H9 (cell line): Measurements from ENCODE around the gene FAS. TPM values are rescaled to one million over a fixed set of nuclear protein-coding genes. Genes with fewer than 3 reads are reported as not detected.

Source experiments
- DNase-seq: peaks from one replicate; pipeline ENCODE4 v3.0.0-alpha.2; 2017
- H2AFZ ChIP-seq: one replicate; pipeline ENCODE4 v1.6.1; 2013; ENCODE audit warnings: mild to moderate bottlenecking, low read length, control low read depth, moderate library complexity
- H2AK5ac ChIP-seq: 2 replicates; pipeline ENCODE4 v1.6.1; 2013; ENCODE audit warnings: low read length, control low read depth, mixed read lengths; ENCODE audit not compliant: insufficient read length
- H2BK120ac ChIP-seq: one replicate; pipeline ENCODE4 v1.6.1; 2013; ENCODE audit warnings: low read depth, mild to moderate bottlenecking, low read length, control low read depth, inconsistent platforms; ENCODE audit not compliant: poor library complexity, severe bottlenecking
- H2BK12ac ChIP-seq: 2 replicates; pipeline ENCODE4 v1.6.1; 2013; ENCODE audit warnings: low read length, control low read depth, mixed read lengths, low read depth; ENCODE audit not compliant: insufficient read length
- H2BK15ac ChIP-seq: 2 replicates; pipeline ENCODE4 v1.6.1; 2013; ENCODE audit warnings: low read depth, low read length, control low read depth
- H2BK20ac ChIP-seq: one replicate; pipeline ENCODE4 v1.6.1; 2013; ENCODE audit warnings: low read depth, mild to moderate bottlenecking, low read length, control low read depth, inconsistent platforms; ENCODE audit not compliant: poor library complexity, severe bottlenecking
- H2BK5ac ChIP-seq: 2 replicates; pipeline ENCODE4 v1.6.1; 2013; ENCODE audit warnings: low read length, control low read depth, mixed read lengths; ENCODE audit not compliant: insufficient read length
- H3K14ac ChIP-seq: 2 replicates; pipeline ENCODE4 v1.6.1; 2013; ENCODE audit warnings: low read length, control low read depth; ENCODE audit not compliant: insufficient read depth
- H3K18ac ChIP-seq: 2 replicates; pipeline ENCODE4 v1.6.1; 2013; ENCODE audit warnings: low read depth, mild to moderate bottlenecking, mixed read lengths, low read length, control low read depth; ENCODE audit not compliant: insufficient read length
- H3K23ac ChIP-seq: 2 replicates; pipeline ENCODE4 v1.6.1; 2013; ENCODE audit warnings: low read length, control low read depth, mixed read lengths, low read depth; ENCODE audit not compliant: insufficient read length
- H3K23me2 ChIP-seq: 2 replicates; pipeline ENCODE4 v1.6.1; 2013; ENCODE audit warnings: low read depth, mild to moderate bottlenecking, mixed read lengths, low read length, control low read depth; ENCODE audit not compliant: insufficient read length, poor library complexity, severe bottlenecking
- H3K27ac ChIP-seq: 2 replicates; pipeline ENCODE4 v1.5.1; 2013; ENCODE audit warnings: low read length, control low read depth, mixed read lengths, low read depth; ENCODE audit not compliant: insufficient read length
- H3K27me3 ChIP-seq: 2 replicates; pipeline ENCODE4 v1.6.1; 2013; ENCODE audit warnings: low read length, control low read depth, inconsistent platforms; ENCODE audit not compliant: insufficient read depth
- H3K4ac ChIP-seq: 2 replicates; pipeline ENCODE4 v1.6.1; 2013; ENCODE audit warnings: low read depth, mild to moderate bottlenecking, control low read depth, inconsistent platforms, low read length, moderate library complexity
- H3K4me1 ChIP-seq: 2 replicates; pipeline ENCODE4 v1.6.1; 2013; ENCODE audit warnings: low read length, control low read depth, inconsistent platforms; ENCODE audit not compliant: insufficient read depth
- H3K4me2 ChIP-seq: 2 replicates; pipeline ENCODE4 v1.6.1; 2013; ENCODE audit warnings: low read length, control low read depth, mixed read lengths; ENCODE audit not compliant: insufficient read length, insufficient read depth
- H3K56ac ChIP-seq: 2 replicates; pipeline ENCODE4 v1.6.1; 2013; ENCODE audit warnings: low read depth, mild to moderate bottlenecking, mixed read lengths, low read length, control low read depth; ENCODE audit not compliant: insufficient read length
- H3K79me1 ChIP-seq: 2 replicates; pipeline ENCODE4 v1.6.1; 2013; ENCODE audit warnings: low read depth, mild to moderate bottlenecking, moderate library complexity, low read length, control low read depth, inconsistent platforms; ENCODE audit not compliant: insufficient read depth, poor library complexity, severe bottlenecking
- H3K79me2 ChIP-seq: 2 replicates; pipeline ENCODE4 v1.6.1; 2013; ENCODE audit warnings: low read length, control low read depth, inconsistent platforms; ENCODE audit not compliant: insufficient read depth
- H3K9ac ChIP-seq: 2 replicates; pipeline ENCODE4 v1.6.1; 2013; ENCODE audit warnings: low read length, control low read depth, mixed read lengths; ENCODE audit not compliant: insufficient read length; ENCODE audit errors: extremely low read depth
- H3K9me3 ChIP-seq: one replicate; pipeline ENCODE4 v1.6.1; 2013; ENCODE audit warnings: low read depth, low read length, inconsistent platforms; ENCODE audit not compliant: control insufficient read depth
- H3T11ph ChIP-seq: one replicate; pipeline ENCODE4 v1.6.1; 2013; ENCODE audit warnings: mild to moderate bottlenecking, low read length, control low read depth, inconsistent platforms
- H4K20me1 ChIP-seq: one replicate; pipeline ENCODE4 v1.6.1; 2013; ENCODE audit not compliant: control insufficient read depth, insufficient read length, insufficient read depth
- H4K5ac ChIP-seq: 2 replicates; pipeline ENCODE4 v1.6.1; 2013; ENCODE audit warnings: low read depth, mild to moderate bottlenecking, mixed read lengths, low read length, control low read depth; ENCODE audit not compliant: insufficient read length
- H4K8ac ChIP-seq: replicated peaks from 2 replicates; pipeline ENCODE4 v1.6.1; 2013; ENCODE audit warnings: low read length, control low read depth, mixed read lengths, low read depth; ENCODE audit not compliant: insufficient read length
- H4K91ac ChIP-seq: 2 replicates; pipeline ENCODE4 v1.6.1; 2013; ENCODE audit warnings: low read depth, mild to moderate bottlenecking, moderate library complexity, mixed read lengths, low read length, control low read depth; ENCODE audit not compliant: insufficient read length
- H3K27ac Mint-ChIP-seq, 3 experiments: 2 replicates in 2 of 3; 3 replicates in 1 of 3; pipeline ENCODE4 v1.8.0; 2020 to 2021; ENCODE audit warnings: mixed read lengths in 3 of 3, mild to moderate bottlenecking in 1 of 3, moderate library complexity in 1 of 3
- H3K27me3 Mint-ChIP-seq: 2 replicates; pipeline ENCODE4 v1.8.0; 2021; ENCODE audit warnings: low read depth, mild to moderate bottlenecking, moderate library complexity, mixed read lengths
- H3K36me3 Mint-ChIP-seq, 3 experiments: 2 replicates in 2 of 3; 3 replicates in 1 of 3; pipeline ENCODE4 v1.8.0; 2020 to 2021; ENCODE audit warnings: low read depth in 3 of 3, mixed read lengths in 3 of 3; ENCODE audit not compliant: insufficient read depth in 1 of 3
- H3K4me1 Mint-ChIP-seq, 2 experiments: 2 replicates each; pipeline ENCODE4 v1.8.0; 2020; ENCODE audit warnings: mixed read lengths in 2 of 2
- H3K4me3 Mint-ChIP-seq, 2 experiments: 2 replicates in 1 of 2; 3 replicates in 1 of 2; pipeline ENCODE4 v1.8.0; 2020 to 2021; ENCODE audit warnings: mild to moderate bottlenecking in 2 of 2, mixed read lengths in 2 of 2, moderate library complexity in 1 of 2
- H3K9me3 Mint-ChIP-seq, 2 experiments: 2 replicates in 1 of 2; 3 replicates in 1 of 2; pipeline ENCODE4 v1.8.0; 2020; ENCODE audit warnings: mild to moderate bottlenecking in 2 of 2, mixed read lengths in 2 of 2, moderate library complexity in 1 of 2
- CTCF ChIP-seq: fragments of 200-600 bp; sonication (generic); conservative IDR thresholded peaks from 3 replicates; pipeline ENCODE4 v1.8.0; 2021; ENCODE audit warnings: antibody characterized with exemption, mild to moderate bottlenecking
- WGBS: extraction: QIAGEN DNeasy Blood & Tissue Kit; methylation state at CpG from one replicate; pipeline ENCODE4 v1.1.7; 2013; ENCODE audit warnings: missing lambda C conversion rate, low lambda C conversion rate, mixed read lengths; ENCODE audit not compliant: insufficient read length; ENCODE audit errors: extremely low coverage; 5-methylcytosine and 5-hydroxymethylcytosine counted together
- total RNA-seq: library from RNA; stranded (reverse); gene quantifications from 2 replicates; pipeline ENCODE4 v1.2.1, GENCODE V29; 2021

FAS gene
- total RNA-seq, 1 experiment from 2014 or later = 3.0 TPM

GRCh38 chr10:88953662-88954061 is 36.9 kb upstream of the FAS start:
- no peak overlapping the region for H3K56ac ChIP-seq
- no peak overlapping the region for H2AK5ac ChIP-seq
- peaks cover 3% of the 10 kb centered on the region; the same call in 1 of the 2 replicates for H3K4me1 ChIP-seq
- no peak overlapping the region for H3T11ph ChIP-seq
- H3K23ac ChIP-seq = no peak overlapping the region
- H2BK20ac ChIP-seq = no peak overlapping the region
- no peak overlapping the region for H3K4me2 ChIP-seq
- H3K4me1 Mint-ChIP-seq = peaks cover 15 to 17% of the 10 kb centered on the region in 2 experiments
- H3K9me3 Mint-ChIP-seq = no peaks in the 10 kb centered on the region
- no peak overlapping the region for H3K14ac ChIP-seq
- H2BK15ac ChIP-seq = no peak overlapping the region
- no peaks in the 10 kb centered on the region for H3K27me3 Mint-ChIP-seq
- H3K36me3 Mint-ChIP-seq = no peaks in the 10 kb centered on the region
- DNase-seq = no peak
- H2BK5ac ChIP-seq = no peak overlapping the region
- no peak overlapping the region for H4K8ac ChIP-seq
- H2AFZ ChIP-seq = no peak overlapping the region
- H4K91ac ChIP-seq = no peak overlapping the region
- no peak for TF ChIP-seq CTCF
- no peaks in the 10 kb centered on the region for H3K79me1 ChIP-seq
- no peaks in the 10 kb centered on the region for H3K79me2 ChIP-seq
- H3K4ac ChIP-seq = no peak overlapping the region
- H3K9ac ChIP-seq = no peak overlapping the region
- no peak overlapping the region for H3K27ac ChIP-seq
- no peaks in the 10 kb centered on the region for H3K23me2 ChIP-seq
- no peaks in the 10 kb centered on the region for H4K20me1 ChIP-seq
- no peak overlapping the region for H2BK120ac ChIP-seq
- no peaks in the 10 kb centered on the region for H3K27me3 ChIP-seq
- H3K27ac Mint-ChIP-seq = no peak overlapping the region
- H2BK12ac ChIP-seq = no peak overlapping the region
- no peak overlapping the region for H4K5ac ChIP-seq
- no peak overlapping the region for H3K4me3 Mint-ChIP-seq
- no CpG with 5 or more reads among the region's 5 CpGs for whole genome bisulfite sequencing
- H3K18ac ChIP-seq = no peak overlapping the region
- no peaks in the 10 kb centered on the region for H3K9me3 ChIP-seq
